Aorta (tissue), 5 donors: Measurements from ENCODE around the gene RBMX. TPM values are rescaled to one million over a fixed set of nuclear protein-coding genes. Genes with fewer than 3 reads are reported as not detected.
"Not testable (repeated sequence)": the region's sequence is repeated elsewhere in the genome, so short reads cannot be mapped to it uniquely, and the experiment has no call there.

Experiments used
- ATAC-seq: fragments of 200-7000 bp; cut with Tn5 transposase; one replicate; pipeline ENCODE4 v1.9.1; 2022; ENCODE audit warnings: moderate library complexity; ENCODE audit not compliant: low FRiP score
- DNase-seq, 2 donors: peaks; one replicate each; pipeline ENCODE4 v3.0.0-alpha.2; 2020
- H3K27ac ChIP-seq, 2 donors: one replicate each; pipeline ENCODE4 v1.5.1; 2013; ENCODE audit warnings: low read length in 2 of 2, mild to moderate bottlenecking in 2 of 2, moderate library complexity in 2 of 2, control low read depth in 1 of 2, inconsistent platforms in 1 of 2, low read depth in 1 of 2
- H3K27me3 ChIP-seq, 2 donors: one replicate each; pipeline ENCODE4 v1.6.1; 2013; ENCODE audit warnings: control low read depth in 1 of 2, low read length in 1 of 2, mild to moderate bottlenecking in 1 of 2, moderate library complexity in 1 of 2; ENCODE audit not compliant: insufficient read depth in 2 of 2, control insufficient read depth in 1 of 2
- H3K36me3 ChIP-seq, 2 donors: one replicate each; pipeline ENCODE4 v1.6.1; 2013; ENCODE audit warnings: control low read depth in 1 of 2, low read length in 1 of 2, mild to moderate bottlenecking in 1 of 2; ENCODE audit not compliant: insufficient read depth in 2 of 2, control insufficient read depth in 1 of 2
- H3K4me1 ChIP-seq, 2 donors: one replicate each; pipeline ENCODE4 v1.6.1; 2013; ENCODE audit warnings: low read length in 2 of 2, control low read depth in 1 of 2, mild to moderate bottlenecking in 1 of 2, moderate library complexity in 1 of 2; ENCODE audit not compliant: insufficient read depth in 2 of 2, control insufficient read depth in 1 of 2
- H3K4me3 ChIP-seq, 2 donors: one replicate each; pipeline ENCODE4 v1.5.1; 2013; ENCODE audit warnings: low read length in 2 of 2, control low read depth in 1 of 2, mild to moderate bottlenecking in 1 of 2
- H3K9me3 ChIP-seq: one replicate; pipeline ENCODE4 v1.6.1; 2013; ENCODE audit warnings: mild to moderate bottlenecking, low read length; ENCODE audit not compliant: control insufficient read depth
- WGBS, 2 donors: extraction: QIAGEN DNeasy Blood & Tissue Kit; methylation state at CpG; one replicate each; pipeline ENCODE4 v1.1.7; 2013; 5-methylcytosine and 5-hydroxymethylcytosine counted together
- intact Hi-C, 2 donors: fragments of 100-400 bp; cut with DNase I; formaldehyde crosslinking; loops; one replicate each; pipeline versions ENCODE4 v1.14.2 to v1.15.0; 2022
- polyA plus RNA-seq, 2 donors: library from polyadenylated mRNA; stranded (reverse); fragments of 200-250 nt; gene quantifications; one replicate each; pipeline ENCODE4 v1.2.3, GENCODE V29; 2013
- total RNA-seq, 2 donors: library from RNA; stranded (reverse); fragmentation: NEBNext Ultra II Directional; extraction: Animal tissue kit (Norgen Biotek cat#: 25700); gene quantifications; one replicate each; pipeline ENCODE4 v1.2.1, GENCODE V29; 2021
- donor health status: healthy with polysubstance abuse.
- donor health status: Bipolar disorder and iron deficiency.
- donor health status: DM: no; HTN: no; CAD: no.
- donor health status: DM: no; HTN: no; CAD: no.
- donor health status: DM: yes; HTN: yes; CAD: no.

RBMX gene
- total and polyA plus RNA-seq, 4 donors, result 88.0 to 131 (median 129) TPM

GRCh38 chrX:136892412-136892811, 11.9 kb upstream of the RBMX start:
- Histone ChIP-seq H3K27ac (no peak overlapping the region), H3K4me1 (no peaks in the 10 kb centered on the region), H3K9me3 (no peaks in the 10 kb centered on the region), H3K27me3 (no peaks in the 10 kb centered on the region), H3K4me3 (no peak overlapping the region), H3K36me3 (no peaks in the 10 kb centered on the region)
- no peak for DNase-seq
- intact Hi-C loops, result no loop called here
- 87 to 91% methylated on average over 3 of the region's 3 CpGs for WGBS, 2 donors
- no peak for ATAC-seq

DNA sequence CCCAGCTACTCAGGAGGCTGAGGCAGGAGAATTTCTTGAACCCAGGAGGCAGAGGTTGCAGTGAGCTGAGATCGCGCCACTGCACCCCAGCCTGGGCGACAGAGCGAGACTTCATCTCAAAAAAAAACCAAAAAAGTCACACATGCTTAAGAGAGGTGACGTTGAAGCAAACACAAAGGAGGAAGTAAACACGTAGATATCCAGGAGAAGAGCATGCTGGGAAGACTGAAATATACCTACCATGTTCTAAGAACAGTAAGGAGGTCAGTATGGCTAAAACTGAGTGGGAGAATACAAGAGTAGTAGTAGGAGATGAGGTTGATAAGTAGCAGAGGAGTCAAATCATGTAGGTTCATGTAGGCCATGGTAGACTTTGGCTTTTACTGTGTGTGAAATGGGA, 10.1 kb upstream of the RBMX start:
- H3K4me1 ChIP-seq, H3K27me3 ChIP-seq, intact Hi-C loops, ATAC-seq, H3K4me3 ChIP-seq, H3K9me3 ChIP-seq, DNase-seq, H3K36me3 ChIP-seq, H3K27ac ChIP-seq: not testable (repeated sequence)
- WGBS, 2 donors, result 84 to 94% methylated on average over 6 of the region's 6 CpGs

- 92 to 95% methylated on average over 7 of the region's 7 CpGs for WGBS, 2 donors
- H3K4me3 ChIP-seq, result no peak overlapping the region
Measured at GRCh38 chrX:136889269-136889668, 8.7 kb upstream of the RBMX start.

GRCh38 chrX:136880003-136880451, 498 bp downstream of the RBMX start:
- ATAC-seq (peak; percentile 60), DNase-seq (no peak)
- H3K36me3 ChIP-seq, result no peaks in the 10 kb centered on the region
- no peaks in the 10 kb centered on the region for H3K9me3 ChIP-seq
- intact Hi-C loops, result no loop called here
- peak overlapping the region; percentile 7 to 99 for H3K27ac ChIP-seq
- peak overlapping the region; percentile 60 to 65 for H3K4me3 ChIP-seq
- no peaks in the 10 kb centered on the region for H3K4me1 ChIP-seq
- 1 to 30% methylated on average over 32 of the region's 32 CpGs for WGBS, 2 donors
- H3K27me3 ChIP-seq, result no peaks in the 10 kb centered on the region

More at GRCh38 chrX:136889269-136889668, 8.7 kb upstream of the RBMX start:
- ATAC-seq (no peak), DNase-seq (no peak)
- H3K27ac ChIP-seq, result no peak overlapping the region
- no peaks in the 10 kb centered on the region for H3K27me3 ChIP-seq
- no peaks in the 10 kb centered on the region for H3K9me3 ChIP-seq
- no peaks in the 10 kb centered on the region for H3K4me1 ChIP-seq
- H3K36me3 ChIP-seq, result no peaks in the 10 kb centered on the region
- intact Hi-C loops, result no loop called here

DNA sequence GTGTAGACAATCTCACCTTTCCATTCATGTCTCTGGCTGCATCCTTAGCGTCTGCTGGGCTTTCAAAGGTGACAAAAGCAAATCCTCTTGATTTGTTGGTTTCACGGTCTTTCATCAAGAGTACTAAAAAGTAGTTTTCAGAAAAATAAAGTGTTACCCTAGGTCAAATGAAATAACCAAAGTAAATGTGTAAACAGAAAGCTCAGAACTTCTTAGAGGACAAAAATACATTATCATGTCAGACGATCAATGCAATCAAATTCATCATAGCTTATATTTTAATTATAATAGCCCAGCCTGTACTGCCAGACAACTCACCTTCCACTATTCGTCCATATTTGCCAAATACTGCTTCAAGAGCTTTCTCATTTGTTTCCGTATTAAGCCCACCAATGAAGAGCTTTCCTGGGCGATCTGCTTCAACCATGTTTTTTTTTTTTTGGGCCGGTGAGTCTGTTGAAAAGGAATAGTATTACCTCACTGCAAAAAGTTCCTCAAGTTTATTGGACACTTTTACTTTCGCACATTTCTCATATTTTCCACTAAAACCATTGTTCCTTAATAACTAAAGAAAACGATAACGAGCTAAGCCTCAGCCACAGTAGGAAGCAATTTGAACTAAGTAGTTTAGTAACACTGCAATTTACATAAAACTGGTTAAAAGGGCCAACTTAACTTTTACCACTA, 1.4 kb downstream of the RBMX start:
- peak overlapping the region; percentile 60 to 65 for H3K4me3 ChIP-seq
- intact Hi-C loops, result no loop called here
- H3K9me3 ChIP-seq, result no peaks in the 10 kb centered on the region
- H3K4me1 ChIP-seq, result no peaks in the 10 kb centered on the region
- no peak for DNase-seq
- no peak for ATAC-seq
- no peaks in the 10 kb centered on the region for H3K36me3 ChIP-seq
- WGBS, 2 donors, result 3 to 27% methylated on average over 10 of the region's 10 CpGs
- H3K27me3 ChIP-seq, result no peaks in the 10 kb centered on the region
- H3K27ac ChIP-seq, result peak overlapping the region; percentile 61 to 99

GRCh38 chrX:136878423-136878822, 2.1 kb downstream of the RBMX start:
- no peaks in the 10 kb centered on the region for H3K9me3 ChIP-seq
- H3K4me1 ChIP-seq, result no peaks in the 10 kb centered on the region
- intact Hi-C loops, result no loop called here
- 24 to 50% methylated on average over 11 of the region's 11 CpGs for WGBS, 2 donors
- DNase-seq, result no peak
- H3K27me3 ChIP-seq, result no peaks in the 10 kb centered on the region
- H3K27ac ChIP-seq, result no peak overlapping the region
- peak overlapping the region in 1 of 2 donors; percentile 44 for H3K4me3 ChIP-seq
- H3K36me3 ChIP-seq, result no peaks in the 10 kb centered on the region
- ATAC-seq, result no peak

- WGBS, 2 donors, result 79 to 80% methylated on average over 15 of the region's 15 CpGs
- H3K27me3 ChIP-seq, DNase-seq, ATAC-seq, H3K4me3 ChIP-seq, H3K27ac ChIP-seq, H3K36me3 ChIP-seq, H3K4me1 ChIP-seq, intact Hi-C loops, H3K9me3 ChIP-seq: not testable (repeated sequence)
Measured at GRCh38 chrX:136874114-136874513, 6.4 kb downstream of the RBMX start.

- ATAC-seq, DNase-seq, H3K27ac ChIP-seq, H3K9me3 ChIP-seq, H3K4me3 ChIP-seq, H3K36me3 ChIP-seq, intact Hi-C loops, H3K4me1 ChIP-seq, H3K27me3 ChIP-seq: not testable (repeated sequence)
- WGBS, 2 donors, result 70 to 81% methylated on average over 2 of the region's 2 CpGs
Measured at GRCh38 chrX:136873210-136873609, 7.3 kb downstream of the RBMX start.

GRCh38 chrX:136872091-136872700, 8.3 kb downstream of the RBMX start:
- Histone ChIP-seq H3K9me3 (no peaks in the 10 kb centered on the region), H3K4me1 (no peaks in the 10 kb centered on the region), H3K27ac (no peak overlapping the region), H3K36me3 (no peaks in the 10 kb centered on the region), H3K4me3 (no peak overlapping the region), H3K27me3 (no peaks in the 10 kb centered on the region)
- intact Hi-C loops, result no loop called here
- 72 to 75% methylated on average over 5 of the region's 5 CpGs for whole genome bisulfite sequencing, 2 donors
- DNase-seq, result no peak
- ATAC-seq, result no peak
